ENCODE results near the gene GRIK1. TPM values are rescaled to one million over a fixed set of nuclear protein-coding genes. Genes with fewer than 3 reads are reported as not detected.

Gene GRIK1
- total RNA-seq, 4 donors from 2014 or later, result 1.2 to 7.4 (median 1.3) TPM; not detected in 1

GRCh38 chr21:29656504-29657239 is 283.1 kb downstream of the GRIK1 start:
- H3K4me1 ChIP-seq, result no peaks in the 10 kb centered on the region
- H3K36me3 ChIP-seq, result no peaks in the 10 kb centered on the region
- H3K27me3 ChIP-seq, result no peaks in the 10 kb centered on the region
- H3K27ac ChIP-seq, result no peak overlapping the region
- no peak overlapping the region for H3K4me3 ChIP-seq
- no peaks in the 10 kb centered on the region for H3K9me3 ChIP-seq
- TF ChIP-seq CTCF (IDR thresholded peaks at IDR 0.05) (no peak), POLR2A (IDR thresholded peaks at IDR 0.05) (no peak)
- DNase-seq, result no peak

GRCh38 chr21:29655577-29655976 is 284.2 kb downstream of the GRIK1 start:
- Histone ChIP-seq H3K4me3 (no peak overlapping the region), H3K9me3 (no peaks in the 10 kb centered on the region), H3K27me3 (no peaks in the 10 kb centered on the region), H3K36me3 (no peaks in the 10 kb centered on the region), H3K4me1 (no peaks in the 10 kb centered on the region), H3K27ac (no peak overlapping the region)
- no peak for TF ChIP-seq CTCF (IDR thresholded peaks at IDR 0.05)
- no peak for TF ChIP-seq POLR2A (IDR thresholded peaks at IDR 0.05)
- no peak for DNase-seq

GRCh38 chr21:29654855-29655254 is 284.9 kb downstream of the GRIK1 start:
- Histone ChIP-seq H3K9me3 (no peaks in the 10 kb centered on the region), H3K27ac (no peak overlapping the region), H3K4me3 (no peak overlapping the region), H3K27me3 (no peaks in the 10 kb centered on the region), H3K4me1 (no peaks in the 10 kb centered on the region), H3K36me3 (no peaks in the 10 kb centered on the region)
- no peak for TF ChIP-seq CTCF (IDR thresholded peaks at IDR 0.05)
- TF ChIP-seq POLR2A (IDR thresholded peaks at IDR 0.05), result no peak
- DNase-seq, result no peak

GRCh38 chr21:29654203-29654602 is 285.6 kb downstream of the GRIK1 start:
- Histone ChIP-seq H3K9me3 (no peaks in the 10 kb centered on the region), H3K27ac (no peak overlapping the region), H3K4me3 (no peak overlapping the region), H3K4me1 (no peaks in the 10 kb centered on the region), H3K27me3 (no peaks in the 10 kb centered on the region), H3K36me3 (no peaks in the 10 kb centered on the region)
- no peak for DNase-seq
- no peak for TF ChIP-seq CTCF (IDR thresholded peaks at IDR 0.05)
- no peak for TF ChIP-seq POLR2A (IDR thresholded peaks at IDR 0.05)

GRCh38 chr21:29650523-29651022 is 289.2 kb downstream of the GRIK1 start:
- Histone ChIP-seq H3K36me3 (no peaks in the 10 kb centered on the region), H3K27ac (no peak overlapping the region), H3K4me3 (no peak overlapping the region), H3K4me1 (no peaks in the 10 kb centered on the region), H3K9me3 (no peaks in the 10 kb centered on the region), H3K27me3 (no peaks in the 10 kb centered on the region)
- TF ChIP-seq POLR2A (IDR thresholded peaks at IDR 0.05) (no peak), CTCF (IDR thresholded peaks at IDR 0.05) (no peak)
- DNase-seq, result no peak

All from Peyer's patch (tissue), 4 donors.